GM12878 (cell line): Measurements from ENCODE around the gene MRGPRF. TPM values are rescaled to one million over a fixed set of nuclear protein-coding genes. Genes with fewer than 3 reads are reported as not detected.

ENCODE experiments used
- ATAC-seq: fragments of 200-7000 bp; cut with Tn5 transposase; 3 replicates; pipeline ENCODE4 v1.9.1; 2020; ENCODE audit warnings: mild to moderate bottlenecking, moderate library complexity
- BruUV-seq: library from RNA; stranded (reverse); fragments of 400-500 nt; replicated peaks from 2 replicates; lab custom pipeline; 2021; lab: Mats Ljungman, UMichigan
- CTCF ChIA-PET: fragments of 300-600 bp; sonication (Branson Sonifier 250); formaldehyde crosslinking; extraction: SDS; loops from one replicate; lab custom pipeline; 2021; ENCODE audit warnings: inconsistent platforms; lab: Yijun Ruan, JAX
- POLR2A ChIA-PET: fragments of 350-600 bp; formaldehyde crosslinking; extraction: SDS; loops from one replicate; lab custom pipeline; 2021; ENCODE audit warnings: inconsistent platforms; lab: Charles Lee
- RAD21 ChIA-PET: fragments of 300-600 bp; sonication (Branson Sonifier 250); formaldehyde crosslinking; loops from one replicate; lab custom pipeline; 2023; ENCODE audit warnings: antibody characterized with exemption; ENCODE audit not compliant: unreplicated experiment; lab: Charles Lee
- SMC1A ChIA-PET: fragments of 300-600 bp; sonication (Branson Sonifier 250); formaldehyde crosslinking; loops from one replicate; lab custom pipeline; 2023; ENCODE audit not compliant: unreplicated experiment, uncharacterized antibody; lab: Charles Lee
- DNase-seq: peaks from one replicate; pipeline ENCODE4 v3.0.0-alpha.2; 2011; ENCODE audit warnings: low read depth, low spot score
- FAIRE-seq: peaks from 3 replicates; lab custom pipeline; 2011; peaks lifted over from hg19 to GRCh38; lab: Jason Lieb, UNC
- H2AFZ ChIP-seq: 2 replicates; pipeline ENCODE4 v1.6.0; 2011; ENCODE audit warnings: low read depth, low read length, control low read depth; ENCODE audit not compliant: control insufficient read depth
- H3K27ac ChIP-seq: 2 replicates; pipeline ENCODE4 v1.5.1; 2011; ENCODE audit warnings: control low read depth; ENCODE audit not compliant: control insufficient read depth, insufficient read depth
- H3K27me3 ChIP-seq, 2 experiments: replicated peaks in 1 of 2; 2 replicates each; pipeline versions ENCODE4 v1.6.0 to v1.6.1; 2011; ENCODE audit warnings: low read length in 1 of 2; ENCODE audit not compliant: control insufficient read depth in 2 of 2, insufficient read depth in 2 of 2
- H3K36me3 ChIP-seq, 2 experiments: 2 replicates each; pipeline ENCODE4 v1.5.1; 2011; ENCODE audit warnings: low read length in 1 of 2; ENCODE audit not compliant: control insufficient read depth in 2 of 2, insufficient read depth in 2 of 2
- H3K4me1 ChIP-seq: 2 replicates; pipeline ENCODE4 v1.6.1; 2011; ENCODE audit warnings: mild to moderate bottlenecking, low read length, moderate library complexity, mixed read lengths; ENCODE audit not compliant: control insufficient read depth, insufficient read depth
- H3K4me2 ChIP-seq: 2 replicates; pipeline ENCODE4 v1.6.0; 2011; ENCODE audit warnings: control low read depth; ENCODE audit not compliant: control insufficient read depth, insufficient read depth
- H3K4me3 ChIP-seq: fragments of 200-600 bp; sonication (generic); 2 replicates; pipeline ENCODE4 v1.5.1; 2016
- H3K79me2 ChIP-seq: 2 replicates; pipeline ENCODE4 v1.6.0; 2011; ENCODE audit warnings: low read length; ENCODE audit not compliant: control insufficient read depth, insufficient read depth
- H3K9ac ChIP-seq: 2 replicates; pipeline ENCODE4 v1.8.0; 2011; ENCODE audit warnings: low read length, control low read depth, mixed read lengths; ENCODE audit not compliant: control insufficient read depth, insufficient read depth
- H3K9me3 ChIP-seq: replicated peaks from 3 replicates; pipeline ENCODE4 v1.5.1; 2011; ENCODE audit warnings: mild to moderate bottlenecking, low read length; ENCODE audit not compliant: control insufficient read depth, insufficient read depth
- H4K20me1 ChIP-seq: 2 replicates; pipeline ENCODE4 v1.6.0; 2011; ENCODE audit not compliant: control insufficient read depth, insufficient read depth
- BCL3 ChIP-seq: IDR thresholded peaks from 2 replicates; pipeline ENCODE4 v1.6.1; 2011; ENCODE audit warnings: borderline replicate concordance, low read depth, mild to moderate bottlenecking, moderate library complexity, low read length; ENCODE audit not compliant: insufficient read depth, poor library complexity, severe bottlenecking
- CBFB ChIP-seq: IDR thresholded peaks from 2 replicates; pipeline ENCODE4 v1.6.1; 2016; ENCODE audit warnings: antibody characterized with exemption, low read depth
- CHD4 ChIP-seq: fragments of 200-600 bp; sonication (generic); IDR thresholded peaks from 2 replicates; pipeline ENCODE4 v1.6.1; 2016; ENCODE audit warnings: mild to moderate bottlenecking
- CUX1 ChIP-seq: IDR thresholded peaks from 2 replicates; pipeline ENCODE4 v1.6.1; 2012; ENCODE audit warnings: improper control_type of control experiment, low read depth, low read length; ENCODE audit not compliant: insufficient replicate concordance
- IRF4 ChIP-seq: IDR thresholded peaks from 2 replicates; pipeline ENCODE4 v1.6.1; 2011; ENCODE audit warnings: low read depth, low read length
- MEF2A ChIP-seq: IDR thresholded peaks from 2 replicates; pipeline ENCODE4 v1.6.1; 2011; ENCODE audit warnings: low read depth, mild to moderate bottlenecking, low read length, moderate library complexity; ENCODE audit not compliant: insufficient read depth
- PAX8 ChIP-seq: fragments of 450-650 bp; IDR thresholded peaks from 2 replicates; pipeline ENCODE4 v1.6.1; 2017; ENCODE audit warnings: mild to moderate bottlenecking, moderate library complexity
- RBBP5 ChIP-seq: fragments of 200-600 bp; sonication (generic); conservative IDR thresholded peaks from 2 replicates; pipeline ENCODE4 v1.6.1; 2016
- RELA ChIP-seq: fragments of 450-650 bp; IDR thresholded peaks from 2 replicates; pipeline ENCODE4 v1.8.0; 2014; ENCODE audit warnings: borderline replicate concordance; ENCODE audit not compliant: partially characterized antibody
- SIN3A ChIP-seq: IDR thresholded peaks from 2 replicates; pipeline ENCODE4 v1.6.1; 2012; ENCODE audit warnings: low read depth, low read length, improper control_type of control experiment
- STAT3 ChIP-seq: IDR thresholded peaks from 2 replicates; pipeline ENCODE4 v1.6.1; 2011; ENCODE audit warnings: low read depth, low read length, improper control_type of control experiment
- WGBS: methylation state at CpG from one replicate; pipeline ENCODE4 v1.1.6; 2016; ENCODE audit warnings: low lambda C conversion rate; ENCODE audit not compliant: insufficient replicate concordance, insufficient coverage; ENCODE audit errors: missing lambda C conversion rate; 5-methylcytosine and 5-hydroxymethylcytosine counted together
- in situ Hi-C: fragments of 300-500 bp; cut with MboI; formaldehyde crosslinking; loops from 9 replicates; pipeline ENCODE4 v1.14.3; 2018; ENCODE audit warnings: mixed read lengths
- intact Hi-C: fragments of 100-400 bp; cut with micrococcal nuclease; formaldehyde crosslinking; loops from one replicate; pipeline ENCODE4 v1.14.2; 2022; ENCODE audit not compliant: unreplicated experiment
- polyA plus RNA-seq, 11 experiments: library from polyadenylated mRNA; depleted of rRNA in 4 of 11; unstranded in 6 of 11; stranded (reverse) in 5 of 11; fragments of >200 nt; fragmentation: Nextera tagmentation in 4 of 11; fragmentation: Illumina TruSeq in 1 of 11; extraction: Ambion mirVana in 4 of 11; extraction: Trizol in 1 of 11; gene quantifications; 1 replicate in 1 of 11; 2 replicates in 10 of 11; pipeline versions ENCODE4 v1.2.1 to v1.2.3, GENCODE V29; 2011 to 2016; ENCODE audit warnings: inconsistent platforms in 2 of 11, missing spikeins in 2 of 11, low read depth in 1 of 11
- total RNA-seq, 4 experiments: library from RNA; depleted of rRNA in 3 of 4; stranded (reverse); fragments of >200 nt in 3 of 4; fragmentation: Illumina TruSeq in 1 of 4; extraction: Trizol in 1 of 4; gene quantifications; 2 replicates each; pipeline versions ENCODE4 v1.2.1 to v1.2.3, GENCODE V29; 2013 to 2021
- TF ChIP-seq, protein P1 (sequence below): fragments of 450-650 bp; IDR thresholded peaks from 2 replicates; pipeline ENCODE4 v1.6.1; 2018; ENCODE audit warnings: mild to moderate bottlenecking, low read depth, moderate library complexity; ENCODE audit not compliant: partially characterized antibody
- TF ChIP-seq, protein P2 (sequence below): fragments of 450-650 bp; IDR thresholded peaks from 2 replicates; pipeline ENCODE4 v1.6.1; 2017; ENCODE audit warnings: borderline replicate concordance

MRGPRF gene
- total and polyA plus RNA-seq, 10 of the 15 experiments (the other 5 are each of a cell fraction or from before 2014, with no cell fraction given): not detected

DNA sequence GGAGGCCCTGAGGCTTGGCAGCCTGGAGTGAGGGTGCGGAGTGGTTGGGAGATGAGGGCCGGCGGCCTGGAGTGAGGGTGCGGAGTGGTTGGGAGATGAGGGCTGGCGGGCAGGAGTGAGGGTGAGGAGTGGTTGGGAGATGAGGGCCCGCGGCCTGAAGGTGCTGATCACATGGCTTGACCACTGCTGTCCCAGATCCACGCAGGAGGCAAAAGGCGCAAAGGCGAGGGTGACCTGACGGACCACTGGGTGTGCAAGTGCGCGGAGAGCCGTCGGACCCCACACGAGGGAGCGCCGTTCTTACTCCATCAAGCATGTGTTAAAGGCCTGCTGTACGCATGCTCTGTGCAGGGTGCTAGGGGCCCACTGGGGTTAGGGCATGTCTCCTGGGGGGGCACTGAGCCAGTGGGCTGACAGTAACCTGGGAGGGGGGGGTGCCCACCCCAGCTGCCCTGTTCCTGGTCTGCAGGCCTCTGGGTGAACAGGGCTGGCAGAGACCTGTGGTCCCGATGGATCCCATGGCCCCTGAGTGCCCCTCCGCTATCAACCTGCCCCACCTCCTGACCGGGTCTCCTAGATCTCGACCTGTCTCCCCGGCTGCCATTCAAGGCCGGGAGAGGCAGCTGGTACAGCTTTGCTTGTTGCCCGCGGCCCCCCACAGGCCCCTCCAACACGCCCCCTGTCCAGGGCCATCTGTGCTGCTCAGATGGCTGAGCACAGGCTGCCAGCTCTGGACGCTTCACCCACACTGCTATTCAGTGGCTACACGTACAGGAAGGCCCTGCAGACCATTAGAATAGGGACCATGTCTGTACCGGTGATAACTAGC lies 53.4 kb downstream of the MRGPRF start:
- Histone ChIP-seq H3K27me3 (no peaks in the 10 kb centered on the region), H3K4me1 (no peaks in the 10 kb centered on the region; the same call in 1 of the 2 replicates), H3K36me3 (no peaks in the 10 kb centered on the region), H3K4me2 (no peak overlapping the region), H3K4me3 (no peak overlapping the region), H3K79me2 (no peaks in the 10 kb centered on the region), H4K20me1 (no peaks in the 10 kb centered on the region), H3K9me3 (peaks cover 4% of the 10 kb centered on the region; the same call in 2 of the 3 replicates), H2AFZ (no peak overlapping the region), H3K27ac (no peak overlapping the region), H3K9ac (no peak overlapping the region)
- RAD21 ChIA-PET: no interaction called here
- ATAC-seq (no peak), DNase-seq (no peak), FAIRE-seq (no peak)
- CTCF ChIA-PET: no interaction called here
- POLR2A ChIA-PET: no interaction called here
- in situ Hi-C loops: no loop called here
- intact Hi-C loops: no loop called here
- BruUV-seq: no TSS peak
- 77% methylated on average over 27 of the region's 31 CpGs for WGBS
- SMC1A ChIA-PET: no interaction called here
- TF ChIP-seq RBBP5 (no peak), PAX8 (no peak), BCL3 (no peak), MEF2A (no peak), IRF4 (no peak), CUX1 (no peak), RELA (no peak), CBFB (no peak), STAT3 (no peak), CHD4 (no peak), SIN3A (no peak)
- TF ChIP-seq, protein P1, sequence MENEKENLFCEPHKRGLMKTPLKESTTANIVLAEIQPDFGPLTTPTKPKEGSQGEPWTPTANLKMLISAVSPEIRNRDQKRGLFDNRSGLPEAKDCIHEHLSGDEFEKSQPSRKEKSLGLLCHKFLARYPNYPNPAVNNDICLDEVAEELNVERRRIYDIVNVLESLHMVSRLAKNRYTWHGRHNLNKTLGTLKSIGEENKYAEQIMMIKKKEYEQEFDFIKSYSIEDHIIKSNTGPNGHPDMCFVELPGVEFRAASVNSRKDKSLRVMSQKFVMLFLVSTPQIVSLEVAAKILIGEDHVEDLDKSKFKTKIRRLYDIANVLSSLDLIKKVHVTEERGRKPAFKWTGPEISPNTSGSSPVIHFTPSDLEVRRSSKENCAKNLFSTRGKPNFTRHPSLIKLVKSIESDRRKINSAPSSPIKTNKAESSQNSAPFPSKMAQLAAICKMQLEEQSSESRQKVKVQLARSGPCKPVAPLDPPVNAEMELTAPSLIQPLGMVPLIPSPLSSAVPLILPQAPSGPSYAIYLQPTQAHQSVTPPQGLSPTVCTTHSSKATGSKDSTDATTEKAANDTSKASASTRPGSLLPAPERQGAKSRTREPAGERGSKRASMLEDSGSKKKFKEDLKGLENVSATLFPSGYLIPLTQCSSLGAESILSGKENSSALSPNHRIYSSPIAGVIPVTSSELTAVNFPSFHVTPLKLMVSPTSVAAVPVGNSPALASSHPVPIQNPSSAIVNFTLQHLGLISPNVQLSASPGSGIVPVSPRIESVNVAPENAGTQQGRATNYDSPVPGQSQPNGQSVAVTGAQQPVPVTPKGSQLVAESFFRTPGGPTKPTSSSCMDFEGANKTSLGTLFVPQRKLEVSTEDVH: no peak
- TF ChIP-seq, protein P2, sequence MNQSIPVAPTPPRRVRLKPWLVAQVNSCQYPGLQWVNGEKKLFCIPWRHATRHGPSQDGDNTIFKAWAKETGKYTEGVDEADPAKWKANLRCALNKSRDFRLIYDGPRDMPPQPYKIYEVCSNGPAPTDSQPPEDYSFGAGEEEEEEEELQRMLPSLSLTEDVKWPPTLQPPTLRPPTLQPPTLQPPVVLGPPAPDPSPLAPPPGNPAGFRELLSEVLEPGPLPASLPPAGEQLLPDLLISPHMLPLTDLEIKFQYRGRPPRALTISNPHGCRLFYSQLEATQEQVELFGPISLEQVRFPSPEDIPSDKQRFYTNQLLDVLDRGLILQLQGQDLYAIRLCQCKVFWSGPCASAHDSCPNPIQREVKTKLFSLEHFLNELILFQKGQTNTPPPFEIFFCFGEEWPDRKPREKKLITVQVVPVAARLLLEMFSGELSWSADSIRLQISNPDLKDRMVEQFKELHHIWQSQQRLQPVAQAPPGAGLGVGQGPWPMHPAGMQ: no peak
